Activated CD4-positive, alpha-beta T cell treated with anti-CD3 and anti-CD28 coated beads, Interleukin-2, amount 50 U/mL, for 24 hours (primary cell): Measurements from ENCODE around the gene CDC42BPG.

Source experiments
- DNase-seq, 2 donors: peaks; one replicate each; pipeline ENCODE4 v3.0.0-alpha.2; 2020; ENCODE audit warnings: low read depth in 1 of 2, low spot score in 1 of 2

CDC42BPG gene

GRCh38 chr11:64864473-64865285 lies 20.2 kb upstream of the CDC42BPG start:
- peak in 1 of 2 donors; percentile 59 for DNase-seq

GRCh38 chr11:64864135-64864472 lies 19.7 kb upstream of the CDC42BPG start:
- DNase-seq: no peak

GRCh38 chr11:64863391-64864060 lies 19.1 kb upstream of the CDC42BPG start:
- DNase-seq: no peak

GRCh38 chr11:64862987-64863390 lies 18.5 kb upstream of the CDC42BPG start:
- no peak for DNase-seq

- no peak for DNase-seq
Observed at GRCh38 chr11:64861227-64861975, 16.9 kb upstream of the CDC42BPG start.

- peak in 1 of 2 donors; percentile 73 for DNase-seq
Observed at GRCh38 chr11:64859542-64860414, 15.3 kb upstream of the CDC42BPG start.

GRCh38 chr11:64858467-64859263 lies 14.2 kb upstream of the CDC42BPG start:
- DNase-seq: no peak

- no peak for DNase-seq
Observed at GRCh38 chr11:64857485-64857884, 13.0 kb upstream of the CDC42BPG start.

GRCh38 chr11:64856382-64857227 lies 12.2 kb upstream of the CDC42BPG start:
- peak in 1 of 2 donors; percentile 63 for DNase-seq

GRCh38 chr11:64855596-64856304 lies 11.3 kb upstream of the CDC42BPG start:
- DNase-seq: no peak

GRCh38 chr11:64854534-64855502 lies 10.4 kb upstream of the CDC42BPG start:
- no peak for DNase-seq

GRCh38 chr11:64854157-64854533 lies 9.7 kb upstream of the CDC42BPG start:
- no peak for DNase-seq

- DNase-seq: no peak
Observed at GRCh38 chr11:64853709-64854108, 9.3 kb upstream of the CDC42BPG start.

- no peak for DNase-seq
Observed at GRCh38 chr11:64852804-64853509, 8.5 kb upstream of the CDC42BPG start.

- no peak for DNase-seq
Observed at GRCh38 chr11:64851831-64852351, 7.4 kb upstream of the CDC42BPG start.

- no peak for DNase-seq
Observed at GRCh38 chr11:64850979-64851567, 6.6 kb upstream of the CDC42BPG start.
